ENCODE results near the gene CCDC85A.

CCDC85A gene

DNA sequence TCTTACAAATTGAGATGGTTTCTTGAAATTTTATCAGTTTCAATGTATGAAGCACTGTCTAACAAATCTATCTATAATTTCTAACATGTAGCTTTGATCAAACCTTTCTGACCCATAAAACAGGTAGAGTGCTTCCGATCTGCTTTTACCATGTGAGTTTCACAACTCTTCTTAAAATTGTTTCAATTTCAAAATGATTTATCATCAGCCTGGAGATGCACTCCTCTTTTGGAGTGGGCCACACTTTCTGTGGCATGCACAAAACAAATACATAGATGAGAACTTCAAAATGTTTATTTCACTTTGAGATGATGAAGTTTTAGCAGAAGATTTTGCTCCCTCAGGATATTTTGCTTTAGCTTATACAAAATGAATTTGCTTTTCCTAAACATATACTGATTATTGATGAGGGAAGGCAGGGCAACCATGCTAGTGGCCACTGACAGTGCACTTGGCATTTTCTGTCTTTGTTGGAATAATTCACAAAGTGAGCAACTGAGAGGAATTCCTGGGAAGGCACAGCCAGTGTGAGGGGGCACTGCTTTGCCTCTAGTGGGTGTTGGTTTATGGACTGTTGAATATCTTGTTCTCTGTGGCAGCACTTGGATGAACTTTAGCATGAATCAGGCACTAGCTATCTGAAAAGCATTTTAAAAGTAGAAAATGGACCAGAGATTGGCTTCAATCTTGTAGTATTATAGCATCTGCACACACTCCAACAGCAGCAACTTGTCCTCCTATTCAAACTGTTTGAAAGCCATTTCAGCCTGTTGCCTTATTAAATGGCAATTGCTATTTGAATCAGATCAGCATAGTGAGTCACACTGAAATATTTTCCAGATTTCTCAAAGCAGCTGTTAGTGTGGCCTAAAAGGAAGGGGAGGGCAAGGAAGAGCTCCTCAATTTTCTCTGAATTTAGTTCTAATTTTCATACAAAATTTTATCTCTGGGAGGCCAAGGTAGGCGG, 193.2 kb downstream of the CCDC85A start:
- no peak for DNase-seq

DNA sequence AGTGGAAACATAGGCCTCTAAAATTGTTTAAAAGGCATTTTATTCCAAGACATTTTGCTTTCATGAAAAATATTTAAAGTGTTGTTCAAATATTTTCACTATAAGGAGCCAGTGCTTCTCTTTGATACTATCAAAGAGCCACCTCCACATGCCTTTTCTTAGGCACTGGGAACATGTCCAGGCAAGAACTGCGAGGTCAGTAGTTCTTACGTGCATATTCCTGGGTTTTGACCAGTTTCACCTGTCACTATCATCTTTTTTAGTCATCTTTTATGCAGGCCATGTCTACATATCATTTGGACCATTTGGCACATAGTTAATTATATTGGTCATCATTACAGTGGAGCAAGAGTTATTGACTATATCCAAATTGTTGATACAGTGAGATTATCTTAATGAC, 195.3 kb downstream of the CCDC85A start:
- DNase-seq, result no peak

DNA sequence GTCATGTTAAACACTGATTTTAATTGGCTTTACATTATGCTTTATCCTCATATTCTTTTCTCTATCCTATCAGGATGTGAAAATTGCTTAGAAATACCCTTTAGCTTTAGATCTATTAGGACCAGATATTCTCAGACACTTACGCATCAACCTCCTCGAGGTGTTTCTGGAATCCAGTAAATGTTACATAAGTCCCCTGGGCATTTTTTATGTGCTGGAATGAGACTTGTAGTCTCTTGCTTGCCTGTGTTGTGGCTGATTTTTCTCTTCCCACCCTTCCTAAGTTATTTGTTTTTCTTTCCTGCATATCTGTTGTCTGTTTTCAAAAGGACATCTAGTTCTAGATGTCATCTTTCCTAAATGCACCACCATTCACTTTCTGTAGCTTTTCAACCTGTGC, 197.1 kb downstream of the CCDC85A start:
- no peak for DNase-seq

- DNase-seq, result no peak
Measured at GRCh38 chr2:56382466-56382865, 198.7 kb downstream of the CCDC85A start.

DNA sequence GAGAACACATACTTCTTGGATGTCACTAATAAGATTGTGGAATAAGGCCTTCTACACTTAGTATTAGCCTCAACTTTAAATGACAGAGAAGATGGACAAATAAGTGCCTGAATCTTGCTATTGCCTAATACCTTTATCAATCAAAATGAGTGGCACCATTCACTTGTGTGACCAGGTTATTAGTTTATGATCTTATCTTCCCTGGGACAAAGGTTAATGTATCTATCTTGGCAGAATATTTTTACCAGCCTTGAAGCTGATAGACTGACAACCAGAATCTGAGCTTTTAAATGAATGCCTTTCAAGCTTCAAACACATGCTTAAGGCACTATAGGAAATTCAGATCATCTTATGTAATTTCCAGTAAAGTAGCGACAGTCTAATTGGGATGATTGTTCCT, 202.9 kb downstream of the CCDC85A start:
- no peak for DNase-seq

GRCh38 chr2:56390644-56391043, 206.9 kb downstream of the CCDC85A start:
- no peak for DNase-seq

GRCh38 chr2:56410140-56410539, 226.3 kb downstream of the CCDC85A start:
- DNase-seq, result no peak

GRCh38 chr2:56416500-56417176, 232.8 kb downstream of the CCDC85A start:
- DNase-seq, result no peak

All from right forelimb (tissue), 1 donor.